Parathyroid adenoma (tissue), 2 donors: Measurements from ENCODE around the gene OPN1LW.
"Not testable (repeated sequence)": the region's sequence is repeated elsewhere in the genome, so short reads cannot be mapped to it uniquely, and the experiment has no call there.

Source experiments
- H2AFZ ChIP-seq: fragments of 300-600 bp; sonication (generic); one replicate; pipeline ENCODE4 v1.7.0; 2017; ENCODE audit warnings: antibody characterized with exemption, mild to moderate bottlenecking
- H3K27ac ChIP-seq: fragments of 300-600 bp; sonication (generic); one replicate; pipeline ENCODE4 v1.7.0; 2017
- H3K27me3 ChIP-seq: fragments of 300-600 bp; sonication (generic); one replicate; pipeline ENCODE4 v1.7.0; 2017; ENCODE audit warnings: low read length; ENCODE audit not compliant: control insufficient read depth, insufficient read depth
- H3K36me3 ChIP-seq: fragments of 300-600 bp; sonication (generic); one replicate; pipeline ENCODE4 v1.7.0; 2017; ENCODE audit warnings: low read length; ENCODE audit not compliant: control insufficient read depth, insufficient read depth
- H3K4me1 ChIP-seq: fragments of 300-600 bp; sonication (generic); one replicate; pipeline ENCODE4 v1.7.0; 2017; ENCODE audit warnings: control low read depth
- H3K4me2 ChIP-seq: fragments of 300-600 bp; sonication (generic); one replicate; pipeline ENCODE4 v1.7.0; 2017; ENCODE audit warnings: low read length
- H3K4me3 ChIP-seq: fragments of 300-600 bp; sonication (generic); one replicate; pipeline ENCODE4 v1.7.0; 2017; ENCODE audit warnings: low read depth, low read length
- H3K79me2 ChIP-seq: fragments of 300-600 bp; sonication (generic); one replicate; pipeline ENCODE4 v1.7.0; 2017; ENCODE audit warnings: control low read depth
- H3K9ac ChIP-seq: fragments of 300-600 bp; sonication (generic); one replicate; pipeline ENCODE4 v1.7.0; 2017; ENCODE audit warnings: mild to moderate bottlenecking
- H3K9me3 ChIP-seq: fragments of 300-600 bp; sonication (generic); one replicate; pipeline ENCODE4 v1.7.0; 2017; ENCODE audit warnings: low read length; ENCODE audit not compliant: control insufficient read depth
- TF ChIP-seq, protein P1 (sequence below): fragments of 300-600 bp; sonication (generic); IDR thresholded peaks from one replicate; pipeline ENCODE4 v1.7.0; 2017; ENCODE audit warnings: antibody characterized with exemption, mild to moderate bottlenecking
- donor health status: primary hyperparathyroidism.

The OPN1LW gene

DNA sequence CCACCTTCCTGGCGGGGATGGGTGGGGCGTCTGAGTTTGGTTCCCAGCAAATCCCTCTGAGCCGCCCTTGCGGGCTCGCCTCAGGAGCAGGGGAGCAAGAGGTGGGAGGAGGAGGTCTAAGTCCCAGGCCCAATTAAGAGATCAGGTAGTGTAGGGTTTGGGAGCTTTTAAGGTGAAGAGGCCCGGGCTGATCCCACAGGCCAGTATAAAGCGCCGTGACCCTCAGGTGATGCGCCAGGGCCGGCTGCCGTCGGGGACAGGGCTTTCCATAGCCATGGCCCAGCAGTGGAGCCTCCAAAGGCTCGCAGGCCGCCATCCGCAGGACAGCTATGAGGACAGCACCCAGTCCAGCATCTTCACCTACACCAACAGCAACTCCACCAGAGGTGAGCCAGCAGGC is at the start of gene OPN1LW:
Gene OPN1LW, plus strand, starts transcription at position 234 of the 400 bp plus-strand sequence. Its CDS starts 41 bp downstream, at position 275.
- H3K27me3 ChIP-seq, H3K79me2 ChIP-seq, H3K4me2 ChIP-seq, H2AFZ ChIP-seq, H3K4me3 ChIP-seq, H3K27ac ChIP-seq, H3K36me3 ChIP-seq, H3K4me1 ChIP-seq, H3K9ac ChIP-seq, H3K9me3 ChIP-seq: not testable (repeated sequence)

- Histone ChIP-seq H3K4me1 (peaks cover 11% of the 10 kb centered on the region), H3K27me3 (no peaks in the 10 kb centered on the region), H3K79me2 (peaks cover 21% of the 10 kb centered on the region), H3K36me3 (no peaks in the 10 kb centered on the region), H3K4me3 (no peak overlapping the region), H2AFZ (no peak overlapping the region), H3K27ac (no peak overlapping the region), H3K9ac (no peak overlapping the region), H3K9me3 (no peaks in the 10 kb centered on the region), H3K4me2 (no peak overlapping the region)
- TF ChIP-seq, protein P1, sequence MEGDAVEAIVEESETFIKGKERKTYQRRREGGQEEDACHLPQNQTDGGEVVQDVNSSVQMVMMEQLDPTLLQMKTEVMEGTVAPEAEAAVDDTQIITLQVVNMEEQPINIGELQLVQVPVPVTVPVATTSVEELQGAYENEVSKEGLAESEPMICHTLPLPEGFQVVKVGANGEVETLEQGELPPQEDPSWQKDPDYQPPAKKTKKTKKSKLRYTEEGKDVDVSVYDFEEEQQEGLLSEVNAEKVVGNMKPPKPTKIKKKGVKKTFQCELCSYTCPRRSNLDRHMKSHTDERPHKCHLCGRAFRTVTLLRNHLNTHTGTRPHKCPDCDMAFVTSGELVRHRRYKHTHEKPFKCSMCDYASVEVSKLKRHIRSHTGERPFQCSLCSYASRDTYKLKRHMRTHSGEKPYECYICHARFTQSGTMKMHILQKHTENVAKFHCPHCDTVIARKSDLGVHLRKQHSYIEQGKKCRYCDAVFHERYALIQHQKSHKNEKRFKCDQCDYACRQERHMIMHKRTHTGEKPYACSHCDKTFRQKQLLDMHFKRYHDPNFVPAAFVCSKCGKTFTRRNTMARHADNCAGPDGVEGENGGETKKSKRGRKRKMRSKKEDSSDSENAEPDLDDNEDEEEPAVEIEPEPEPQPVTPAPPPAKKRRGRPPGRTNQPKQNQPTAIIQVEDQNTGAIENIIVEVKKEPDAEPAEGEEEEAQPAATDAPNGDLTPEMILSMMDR, result no peak
These were observed 49.2 kb upstream of the OPN1LW start for GRCh38 chrX:154094833-154095232.

DNA sequence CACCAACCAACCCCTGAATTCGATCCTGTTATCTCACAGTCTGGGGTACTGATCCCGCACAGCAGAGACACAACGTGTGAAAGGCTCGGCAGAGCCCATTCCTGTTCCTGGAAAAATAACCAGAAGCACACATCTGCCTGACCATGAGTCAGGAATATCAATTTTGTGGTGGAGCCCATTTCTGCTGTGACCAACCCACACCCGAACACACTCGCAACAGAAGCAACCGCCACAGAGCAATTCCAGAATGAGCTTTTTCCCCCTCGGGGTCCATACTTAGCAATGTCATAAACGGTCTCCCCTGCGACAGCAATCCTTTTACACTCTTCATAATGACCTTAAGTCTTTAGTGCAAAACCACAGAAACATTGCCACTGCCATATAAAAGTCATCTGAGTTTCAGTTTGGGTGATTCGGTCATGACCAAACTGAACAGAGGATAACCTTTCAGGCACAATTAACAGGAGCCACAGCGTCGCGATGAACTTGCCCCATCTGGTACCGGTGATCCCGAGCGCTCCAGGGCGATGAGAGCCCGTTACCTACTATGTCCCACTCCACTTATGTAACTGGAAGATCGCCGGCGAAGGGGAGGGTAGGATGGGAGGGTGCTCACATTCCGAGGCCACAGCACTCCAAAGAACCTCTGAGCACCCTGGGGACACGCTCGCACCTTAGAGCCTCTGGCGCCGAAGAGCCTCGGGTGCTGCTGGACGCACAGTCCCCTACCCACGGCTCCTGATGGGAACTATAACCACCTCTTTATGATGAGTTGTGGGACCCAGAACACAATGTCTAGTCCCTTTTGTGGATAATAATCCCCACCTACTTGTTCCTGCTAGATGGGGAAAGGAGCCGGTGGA is 47.7 kb upstream of the OPN1LW start:
- TF ChIP-seq, protein P1, result no peak
- H3K4me3 ChIP-seq, result peak overlapping the region; percentile 87
- no peaks in the 10 kb centered on the region for H3K9me3 ChIP-seq
- peaks cover 21% of the 10 kb centered on the region for H3K79me2 ChIP-seq
- peak overlapping the region; percentile 46 for H3K9ac ChIP-seq
- peak overlapping the region; percentile 87 for H3K27ac ChIP-seq
- H3K36me3 ChIP-seq, result no peaks in the 10 kb centered on the region
- H2AFZ ChIP-seq, result peak overlapping the region; percentile 59
- peak overlapping the region; percentile 75 for H3K4me2 ChIP-seq
- no peaks in the 10 kb centered on the region for H3K27me3 ChIP-seq
- H3K4me1 ChIP-seq, result peaks cover 11% of the 10 kb centered on the region

- H3K4me1 ChIP-seq, result peaks cover 6% of the 10 kb centered on the region
- peak overlapping the region; percentile 60 for H2AFZ ChIP-seq
- H3K9me3 ChIP-seq, result no peaks in the 10 kb centered on the region
- H3K79me2 ChIP-seq, result peaks cover 21% of the 10 kb centered on the region
- H3K36me3 ChIP-seq, result no peaks in the 10 kb centered on the region
- H3K27ac ChIP-seq, result peak overlapping the region; percentile 87
- peak overlapping the region; percentile 46 for H3K9ac ChIP-seq
- peak overlapping the region; percentile 87 for H3K4me3 ChIP-seq
- TF ChIP-seq, protein P1, result no peak
- no peaks in the 10 kb centered on the region for H3K27me3 ChIP-seq
- peak overlapping the region; percentile 75 for H3K4me2 ChIP-seq
These were observed 46.9 kb upstream of the OPN1LW start for GRCh38 chrX:154097003-154097588.
